ENCODE measurements around the gene DOCK7.
"Not testable (repeated sequence)": the region's sequence is repeated elsewhere in the genome, so short reads cannot be mapped to it uniquely, and the experiment has no call there.

DOCK7 gene, protein sequence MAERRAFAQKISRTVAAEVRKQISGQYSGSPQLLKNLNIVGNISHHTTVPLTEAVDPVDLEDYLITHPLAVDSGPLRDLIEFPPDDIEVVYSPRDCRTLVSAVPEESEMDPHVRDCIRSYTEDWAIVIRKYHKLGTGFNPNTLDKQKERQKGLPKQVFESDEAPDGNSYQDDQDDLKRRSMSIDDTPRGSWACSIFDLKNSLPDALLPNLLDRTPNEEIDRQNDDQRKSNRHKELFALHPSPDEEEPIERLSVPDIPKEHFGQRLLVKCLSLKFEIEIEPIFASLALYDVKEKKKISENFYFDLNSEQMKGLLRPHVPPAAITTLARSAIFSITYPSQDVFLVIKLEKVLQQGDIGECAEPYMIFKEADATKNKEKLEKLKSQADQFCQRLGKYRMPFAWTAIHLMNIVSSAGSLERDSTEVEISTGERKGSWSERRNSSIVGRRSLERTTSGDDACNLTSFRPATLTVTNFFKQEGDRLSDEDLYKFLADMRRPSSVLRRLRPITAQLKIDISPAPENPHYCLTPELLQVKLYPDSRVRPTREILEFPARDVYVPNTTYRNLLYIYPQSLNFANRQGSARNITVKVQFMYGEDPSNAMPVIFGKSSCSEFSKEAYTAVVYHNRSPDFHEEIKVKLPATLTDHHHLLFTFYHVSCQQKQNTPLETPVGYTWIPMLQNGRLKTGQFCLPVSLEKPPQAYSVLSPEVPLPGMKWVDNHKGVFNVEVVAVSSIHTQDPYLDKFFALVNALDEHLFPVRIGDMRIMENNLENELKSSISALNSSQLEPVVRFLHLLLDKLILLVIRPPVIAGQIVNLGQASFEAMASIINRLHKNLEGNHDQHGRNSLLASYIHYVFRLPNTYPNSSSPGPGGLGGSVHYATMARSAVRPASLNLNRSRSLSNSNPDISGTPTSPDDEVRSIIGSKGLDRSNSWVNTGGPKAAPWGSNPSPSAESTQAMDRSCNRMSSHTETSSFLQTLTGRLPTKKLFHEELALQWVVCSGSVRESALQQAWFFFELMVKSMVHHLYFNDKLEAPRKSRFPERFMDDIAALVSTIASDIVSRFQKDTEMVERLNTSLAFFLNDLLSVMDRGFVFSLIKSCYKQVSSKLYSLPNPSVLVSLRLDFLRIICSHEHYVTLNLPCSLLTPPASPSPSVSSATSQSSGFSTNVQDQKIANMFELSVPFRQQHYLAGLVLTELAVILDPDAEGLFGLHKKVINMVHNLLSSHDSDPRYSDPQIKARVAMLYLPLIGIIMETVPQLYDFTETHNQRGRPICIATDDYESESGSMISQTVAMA (N-terminal part only)

DNA sequence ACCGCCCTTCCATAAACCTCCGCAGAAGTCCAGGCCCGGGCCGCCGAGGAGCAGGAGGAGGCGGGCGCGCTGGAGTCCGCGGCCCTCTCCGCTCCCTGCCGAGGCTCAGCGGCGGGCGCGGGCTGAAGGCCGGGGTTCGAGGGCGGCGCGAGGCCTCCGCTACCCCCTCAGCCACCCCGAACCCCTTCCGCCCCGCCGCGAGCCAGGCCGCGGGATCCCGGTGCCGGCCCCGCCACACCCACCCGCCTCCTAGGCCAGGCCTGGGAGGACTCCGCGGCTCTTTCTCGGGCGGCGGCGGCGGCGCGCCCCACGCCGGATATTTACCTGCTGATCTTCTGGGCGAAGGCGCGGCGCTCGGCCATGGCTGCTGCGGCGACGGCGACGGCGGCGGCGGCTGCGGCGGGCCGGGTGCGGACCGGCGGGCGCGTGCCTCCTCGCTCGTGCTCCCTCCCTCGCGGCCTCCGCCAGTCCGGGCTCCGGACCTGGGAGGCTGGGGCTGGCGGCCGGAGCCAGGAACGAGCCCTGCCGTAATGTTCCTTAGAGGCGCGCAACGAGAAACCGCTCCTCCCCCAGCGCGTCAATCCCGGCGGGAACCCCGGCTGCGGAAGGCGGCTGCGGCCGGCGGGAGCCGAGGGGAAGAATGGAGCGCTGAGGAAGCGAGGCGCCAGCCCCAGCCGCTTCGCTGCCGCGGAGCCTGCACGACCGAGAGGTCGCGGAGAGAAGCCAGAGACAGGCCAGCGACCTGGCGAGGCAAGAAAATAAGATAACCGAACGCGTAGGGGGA is at the start of gene DOCK7:
DOCK7 (minus strand) TSS at position 484 of the 784 bp plus-strand sequence; CDS start at position 362, 122 bp downstream.
- DNase-seq (ENCODE audit: low read depth), result no peak

DNA sequence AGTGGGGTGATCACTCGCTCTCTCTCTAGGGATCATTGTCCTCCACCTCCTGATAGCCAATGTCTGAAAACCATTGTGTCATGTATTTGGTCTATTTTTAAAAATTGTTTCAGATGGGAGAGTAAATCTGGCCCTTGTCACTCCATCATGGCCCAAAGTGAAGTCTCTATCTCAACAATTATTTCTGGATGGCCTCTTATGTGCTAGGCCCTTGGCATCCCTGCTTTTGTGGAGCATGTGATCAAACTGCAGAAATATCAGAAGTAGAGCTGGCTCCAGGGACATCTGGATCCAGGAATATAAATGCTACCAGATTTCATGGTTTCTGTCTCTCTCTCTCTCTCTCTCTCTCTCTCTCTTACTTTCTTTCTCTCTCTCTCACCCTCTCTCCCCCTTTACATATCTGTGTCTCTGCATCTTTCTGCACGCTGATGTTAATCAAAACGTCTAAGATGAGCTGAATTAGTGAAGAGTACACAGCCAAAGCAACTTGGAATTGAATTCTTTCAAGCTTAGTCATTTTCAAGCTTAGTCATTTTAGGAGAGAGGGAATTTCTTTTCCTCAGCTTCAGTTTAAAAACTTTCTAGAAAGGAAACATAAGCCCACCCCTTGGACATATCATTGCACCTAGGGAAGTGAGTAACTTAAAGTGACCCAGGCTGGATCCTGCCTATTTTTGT is 47.4 kb upstream of the DOCK7 start:
- DNase-seq (ENCODE audit: low read depth), result no peak

DNA sequence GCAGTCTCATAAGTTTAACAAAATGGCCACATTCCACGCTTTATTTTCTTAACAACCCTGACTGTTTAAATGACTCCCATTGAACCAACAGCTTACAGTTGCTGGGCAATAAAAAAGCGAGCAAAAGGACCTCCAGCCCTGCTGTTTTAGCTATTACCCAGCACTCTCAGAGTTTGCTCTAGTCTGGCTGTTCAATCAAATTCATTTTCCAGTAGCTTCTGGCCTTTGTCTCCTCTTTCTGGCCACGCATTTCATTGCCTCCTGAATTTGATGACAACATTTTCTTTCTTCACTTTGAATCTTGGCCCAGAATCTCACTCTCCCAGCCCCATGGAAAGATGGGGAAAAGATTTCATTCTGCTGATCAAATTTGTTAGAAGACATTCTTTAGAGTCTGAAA is 44.1 kb upstream of the DOCK7 start:
- no peak for DNase-seq (ENCODE audit: low read depth)

DNA sequence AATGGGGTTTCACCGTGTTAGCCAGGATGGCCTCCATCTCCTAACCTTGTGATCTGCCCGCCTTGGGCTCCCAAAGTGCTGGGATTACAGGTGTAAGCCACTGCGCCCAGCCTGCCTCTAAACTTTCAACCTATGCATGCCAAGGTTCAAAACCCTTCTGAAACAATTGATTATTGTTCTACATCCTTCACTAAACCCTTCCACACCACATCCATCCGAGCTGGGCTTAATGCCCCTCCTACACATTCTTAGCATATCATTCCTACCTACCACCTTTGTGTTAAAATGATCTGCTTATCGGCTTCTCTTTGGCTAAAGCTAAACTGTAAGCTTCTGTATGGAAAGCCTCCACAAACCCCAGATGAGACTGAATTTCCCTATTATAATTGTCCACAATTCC is 40.8 kb upstream of the DOCK7 start:
- DNase-seq (ENCODE audit: low read depth), result no peak

DNA sequence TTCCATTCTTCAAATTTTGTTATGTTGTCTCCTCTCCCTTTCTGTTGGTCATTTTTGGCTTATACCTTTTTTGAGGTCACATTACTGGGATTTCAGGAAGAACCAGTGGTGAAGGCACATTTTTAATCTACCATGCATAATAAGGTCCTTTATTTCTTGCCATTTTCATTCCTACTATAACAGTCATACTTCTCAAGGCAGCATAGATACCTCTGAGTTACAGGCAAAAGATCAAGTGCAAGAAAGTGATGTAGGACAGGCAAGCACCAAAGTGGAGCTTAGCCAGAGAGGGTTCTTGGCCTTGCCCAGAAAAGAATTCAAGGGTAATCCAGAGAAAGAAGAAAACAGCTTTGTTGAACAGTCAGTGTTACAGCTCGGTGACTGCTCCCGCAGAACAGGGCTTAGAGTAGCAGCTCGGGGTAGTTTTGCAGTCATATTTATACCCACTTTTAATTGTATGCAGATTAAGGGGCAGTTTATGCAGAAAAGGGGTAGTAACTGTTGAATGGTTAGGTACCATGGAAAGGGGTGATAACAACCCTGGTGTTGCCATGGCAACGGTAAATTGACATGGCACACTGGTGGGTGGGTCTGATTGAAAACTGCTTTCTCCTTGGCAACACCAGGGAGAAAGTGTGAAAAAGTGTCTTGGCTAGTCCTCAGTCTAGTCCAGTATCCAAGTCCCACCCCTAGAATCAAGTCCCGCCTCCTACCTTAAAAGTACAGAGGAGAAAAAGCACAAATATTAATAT is 39.6 kb upstream of the DOCK7 start:
- DNase-seq (ENCODE audit: low read depth), result no peak

DNA sequence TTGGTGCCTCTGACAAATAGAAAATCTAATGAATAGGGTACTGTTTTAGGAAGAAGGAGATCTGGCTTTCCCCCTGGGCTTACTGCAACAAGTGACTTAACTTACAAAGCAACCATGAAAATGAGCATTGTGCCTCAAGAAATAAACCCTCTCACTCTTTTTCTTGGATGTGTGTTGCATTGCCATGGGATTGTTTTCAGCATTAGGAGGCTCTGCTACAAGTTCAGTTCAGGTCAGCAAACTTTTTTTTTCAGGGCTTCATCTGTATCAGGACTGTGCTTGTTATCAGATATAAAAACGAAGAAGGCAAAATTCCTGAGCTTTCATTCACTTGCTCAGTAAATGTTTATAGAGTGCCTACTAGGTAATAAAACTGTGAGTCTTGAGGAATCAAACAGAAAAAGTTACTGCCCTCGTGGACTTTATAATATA is 37.8 kb upstream of the DOCK7 start:
- no peak for DNase-seq (ENCODE audit: low read depth)

DNA sequence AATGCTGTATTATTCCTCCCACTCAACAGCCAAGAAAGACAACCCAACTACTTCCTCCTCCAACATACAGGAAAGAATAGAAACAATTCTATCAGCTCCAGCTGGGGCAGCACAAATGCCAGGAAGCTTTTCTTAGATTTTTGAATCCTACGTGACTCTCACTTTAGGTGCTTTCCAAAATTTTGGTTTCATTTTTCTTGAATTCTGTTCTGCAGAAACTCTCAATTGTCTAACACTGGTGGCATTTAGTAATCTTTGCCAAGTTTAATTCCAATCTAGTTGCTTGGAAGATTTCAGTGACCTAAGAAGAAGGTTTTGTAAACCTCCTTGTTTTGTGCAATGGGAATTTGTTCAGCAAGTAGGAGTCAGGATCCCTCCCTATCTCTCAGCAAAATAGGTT is 37.1 kb upstream of the DOCK7 start:
- no peak for DNase-seq (ENCODE audit: low read depth)

DNA sequence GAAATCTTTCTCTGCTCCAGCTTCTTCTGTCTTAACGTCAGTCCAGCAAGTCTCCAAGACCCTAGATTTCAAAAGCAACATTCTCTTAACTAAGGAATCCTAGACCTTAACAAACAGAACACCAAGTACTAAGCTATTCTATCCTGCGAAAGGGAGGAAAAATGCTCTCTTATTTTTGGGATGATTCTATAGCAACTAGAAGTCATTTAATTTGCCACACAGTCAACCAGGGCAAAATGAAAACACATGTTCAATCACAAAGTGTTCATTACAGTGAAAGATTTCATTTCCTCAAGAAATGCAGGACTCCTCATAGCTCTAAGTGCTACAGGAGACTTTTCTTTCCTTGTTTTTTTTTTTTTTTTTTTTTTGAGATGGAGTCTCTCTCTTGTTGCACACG is 36.2 kb upstream of the DOCK7 start:
- DNase-seq (ENCODE audit: low read depth), result no peak

DNA sequence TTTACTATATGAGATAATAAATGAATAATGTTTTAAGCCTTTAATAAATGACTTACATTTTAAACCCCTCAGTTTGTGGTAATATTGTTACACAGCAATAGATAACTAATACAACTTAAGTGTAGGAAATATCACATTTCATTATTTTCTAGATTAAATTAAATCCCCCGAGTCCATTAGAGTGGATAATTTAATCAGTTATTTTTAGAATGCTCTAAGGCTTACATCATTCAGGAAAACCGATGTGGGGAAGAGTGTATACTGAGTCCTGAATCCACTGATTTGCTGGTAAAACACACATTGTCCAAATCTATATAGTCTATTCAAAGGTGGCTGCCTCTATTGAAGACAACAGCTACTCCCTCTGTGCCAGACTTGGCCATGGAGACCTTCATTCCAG is 35.7 kb upstream of the DOCK7 start:
- DNase-seq (ENCODE audit: low read depth), result no peak

DNA sequence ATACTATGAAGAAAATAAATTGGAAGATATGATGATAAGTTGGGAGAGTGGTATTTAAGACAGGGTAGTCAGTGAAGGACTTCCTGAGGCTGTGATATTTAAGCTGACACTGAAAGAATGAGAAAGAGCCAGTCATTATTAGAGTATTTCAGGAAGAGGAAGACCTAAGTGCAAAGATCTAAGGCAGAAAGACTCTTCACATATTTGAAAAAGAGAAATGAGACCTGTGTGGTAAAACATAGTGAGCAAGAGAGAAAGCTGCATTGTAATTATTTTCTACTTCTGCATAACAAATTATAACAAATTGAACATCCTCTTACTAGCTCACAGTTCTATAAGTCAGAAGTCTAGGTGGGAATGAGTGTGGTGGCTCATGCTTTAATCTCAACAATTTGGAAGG is 34.6 kb upstream of the DOCK7 start:
- no peak for DNase-seq (ENCODE audit: low read depth)

DNA sequence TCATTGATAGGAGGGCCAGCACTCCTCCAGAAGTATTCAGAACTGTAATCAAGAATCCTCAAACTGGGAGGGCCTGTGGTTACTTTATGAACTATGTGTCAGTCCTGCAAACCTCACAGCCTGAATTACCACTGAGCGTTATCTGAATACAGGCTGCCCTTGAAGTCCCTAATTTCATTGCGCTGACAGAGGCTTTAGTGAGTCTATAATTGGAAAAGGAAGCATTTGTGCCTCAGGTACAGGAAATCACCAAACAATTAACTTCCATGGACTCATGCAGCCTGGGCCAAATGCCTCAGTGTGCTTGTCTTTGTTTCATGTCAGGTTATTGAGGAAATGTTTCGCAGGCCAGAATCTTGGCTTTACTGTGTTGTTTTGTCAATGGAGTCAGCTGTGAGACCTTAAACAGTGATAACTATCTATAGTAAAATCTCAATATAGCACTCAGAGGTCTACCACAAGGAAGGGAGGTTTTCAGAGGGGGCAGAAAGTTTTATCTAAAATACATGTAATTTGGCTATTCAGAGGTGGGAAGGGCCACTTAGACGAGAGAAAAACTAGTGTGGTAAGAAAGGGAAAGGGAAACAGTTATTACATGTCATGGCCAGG is 32.9 kb upstream of the DOCK7 start:
- no peak for DNase-seq (ENCODE audit: low read depth)

DNA sequence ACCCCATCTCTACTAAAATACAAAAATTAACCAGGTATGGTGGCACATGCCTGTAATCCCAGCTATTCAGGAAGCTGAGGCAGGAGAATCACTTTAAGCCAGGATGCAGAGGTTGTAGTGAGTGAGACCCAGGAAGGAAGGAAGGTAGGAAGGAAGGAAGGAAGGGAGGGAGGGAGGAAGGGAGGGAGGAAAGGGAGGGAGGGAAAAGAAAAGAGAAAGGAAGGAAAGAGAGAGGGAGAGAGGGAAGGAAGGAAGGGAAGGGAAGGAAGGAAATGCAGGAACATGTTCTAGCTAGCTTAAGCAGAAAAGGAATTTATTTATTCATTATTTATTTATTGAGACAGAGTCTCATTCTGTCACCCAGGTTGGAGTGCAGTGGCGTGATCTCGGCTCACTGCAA is 30.2 kb upstream of the DOCK7 start:
- DNase-seq (ENCODE audit: low read depth), result not testable (repeated sequence)

DNA sequence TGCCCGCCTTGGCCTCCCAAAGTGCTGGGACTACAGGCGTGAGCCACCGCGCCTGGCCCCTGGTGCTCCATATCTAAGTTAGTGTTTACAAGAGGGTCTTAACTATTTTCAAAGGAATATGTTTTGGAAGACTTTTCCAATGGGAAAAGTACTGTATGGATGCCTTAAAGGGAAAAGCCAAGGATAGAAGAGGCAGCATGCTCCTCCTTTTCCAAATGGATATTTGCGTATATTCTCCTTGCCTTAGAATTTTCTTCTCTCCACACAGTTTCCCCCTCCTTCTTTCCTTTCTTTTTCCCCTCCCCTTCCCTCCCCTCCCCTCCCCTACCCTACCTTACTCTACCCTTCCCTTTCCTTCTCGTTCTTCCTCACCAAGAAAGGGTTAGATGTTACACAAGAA is 29.3 kb upstream of the DOCK7 start:
- DNase-seq (ENCODE audit: low read depth), result no peak

DNA sequence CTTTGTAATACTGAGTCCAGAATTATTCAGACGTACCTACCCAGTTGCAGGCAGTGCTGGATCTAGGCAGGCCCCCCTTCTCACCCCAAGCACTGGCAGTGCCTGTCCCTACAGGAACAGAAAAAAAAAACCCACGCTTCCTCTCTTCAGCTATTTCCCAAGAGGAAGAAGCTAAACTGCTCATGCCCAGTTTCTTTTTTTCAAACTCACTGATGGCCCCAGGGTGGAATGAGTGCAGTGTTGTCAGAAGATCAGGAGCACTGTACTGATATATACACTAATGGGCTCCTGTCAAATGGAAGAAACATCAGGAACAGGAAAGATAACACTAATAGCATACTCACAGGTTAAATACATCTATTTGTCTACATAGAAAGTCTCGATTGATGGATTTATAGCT is 28.2 kb upstream of the DOCK7 start:
- no peak for DNase-seq (ENCODE audit: low read depth)

DNA sequence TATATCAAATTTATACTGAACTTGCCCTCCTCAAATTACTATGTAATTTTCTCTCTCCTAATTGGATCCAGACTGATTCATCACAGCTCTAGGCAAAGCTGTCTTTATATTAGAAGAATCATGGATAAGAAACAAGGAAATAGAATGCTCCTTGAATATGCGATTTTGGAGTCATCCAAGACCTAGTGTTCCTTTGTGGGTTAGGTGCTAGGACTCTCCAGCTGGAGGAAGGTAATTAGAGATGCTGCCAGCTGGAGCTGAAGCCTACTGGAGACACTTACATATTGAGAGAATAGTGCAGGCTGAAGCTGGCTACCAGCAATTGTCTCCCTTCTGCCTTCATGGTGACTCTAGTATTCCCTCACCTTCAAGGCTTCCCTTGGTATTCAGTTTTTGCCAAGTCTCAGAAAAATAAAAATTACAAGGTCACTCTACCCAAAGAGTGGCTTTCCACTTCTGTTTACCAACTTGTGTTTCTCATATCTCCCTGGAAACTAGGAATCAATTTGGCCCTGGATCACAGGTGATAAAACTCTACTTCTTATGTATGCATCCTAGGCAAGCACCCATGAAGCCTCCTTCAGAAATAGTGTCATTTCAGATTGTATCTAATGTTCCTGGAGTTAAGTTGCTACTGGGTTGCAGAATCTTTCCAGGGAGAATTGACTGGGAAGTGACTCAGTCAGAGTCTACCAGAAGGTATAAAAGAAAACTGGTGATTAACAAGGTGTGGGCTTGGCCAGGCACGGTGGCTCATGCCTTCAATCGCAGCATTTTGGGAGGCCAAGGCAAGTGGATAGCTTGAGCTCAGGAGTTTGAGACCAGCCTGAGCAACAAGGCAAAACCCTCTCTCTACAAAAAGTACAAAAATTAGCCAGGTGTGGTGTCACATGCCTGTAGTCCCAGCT is 24.4 kb upstream of the DOCK7 start:
- no peak for DNase-seq (ENCODE audit: low read depth)

DNA sequence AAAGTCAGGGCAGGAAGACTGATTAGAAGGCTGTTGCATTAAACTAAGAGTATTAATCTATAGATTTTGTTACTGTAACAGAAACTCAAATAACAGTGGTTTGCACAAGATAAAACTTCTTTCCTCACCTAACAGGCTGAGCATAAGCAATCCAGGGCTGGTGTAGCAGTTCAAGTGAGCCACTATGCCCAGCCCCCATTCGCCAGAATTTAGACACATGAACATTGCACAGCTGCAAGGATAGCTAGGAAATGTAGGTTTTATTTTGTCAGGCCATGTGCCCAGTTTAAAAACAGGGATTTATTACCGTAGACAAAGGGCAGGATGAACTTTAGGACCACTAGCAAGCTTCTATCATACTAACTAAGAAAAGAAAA is 19.5 kb upstream of the DOCK7 start:
- no peak for DNase-seq (ENCODE audit: low read depth)

DNA sequence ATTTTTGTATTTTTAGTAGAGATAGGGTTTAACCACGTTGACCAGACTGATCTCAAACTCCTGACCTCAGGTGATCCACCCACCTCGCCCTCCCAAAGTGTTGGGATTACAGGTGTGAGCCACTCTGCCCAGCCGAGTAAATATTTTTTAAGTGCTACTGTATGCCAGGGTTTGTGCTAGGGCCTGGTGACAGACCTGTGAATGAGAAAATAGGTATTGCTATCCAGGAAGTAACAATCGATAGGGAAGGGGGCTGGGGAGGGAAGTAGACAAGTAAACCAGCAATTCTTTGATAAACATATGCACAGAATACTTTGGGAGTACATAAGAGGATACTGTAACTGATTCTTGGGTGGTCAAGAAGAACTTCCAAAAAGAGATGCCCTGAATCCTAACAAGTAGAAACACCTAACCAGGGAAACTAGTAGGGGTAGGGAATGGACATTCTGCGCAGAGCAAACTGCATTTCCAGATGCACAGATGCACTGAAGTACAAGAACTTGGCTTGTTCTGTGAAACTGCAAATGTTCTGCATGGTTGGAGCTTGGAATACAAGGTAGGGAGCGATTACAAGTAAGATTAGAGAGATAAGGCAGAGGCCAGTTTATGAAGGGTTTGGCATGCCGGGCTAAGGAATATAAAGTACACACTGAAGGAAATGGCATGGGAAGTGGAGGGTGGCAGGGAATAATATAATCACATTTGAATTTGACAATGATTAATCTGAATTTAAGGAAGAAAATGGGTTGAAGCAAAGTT is 19.0 kb upstream of the DOCK7 start:
- no peak for DNase-seq (ENCODE audit: low read depth)

DNA sequence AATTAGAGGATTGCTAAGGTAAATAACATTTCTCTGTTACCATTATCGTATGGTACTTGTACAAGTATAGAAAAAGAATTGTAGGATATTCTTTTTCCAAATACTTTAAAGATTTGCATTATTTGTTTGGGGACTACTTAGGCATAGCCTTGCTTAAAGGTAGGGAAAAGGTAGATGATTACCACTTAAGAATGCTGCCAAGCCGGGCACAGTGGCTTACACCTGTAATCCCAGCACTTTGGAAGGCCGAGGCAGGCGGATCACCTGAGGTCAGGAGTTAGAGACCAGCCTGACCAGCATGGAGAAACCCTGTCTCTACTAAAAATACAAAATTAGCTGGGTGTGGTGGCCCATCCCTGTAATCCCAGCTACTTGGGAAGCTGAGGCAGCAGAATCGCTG is 10.0 kb upstream of the DOCK7 start:
- DNase-seq (ENCODE audit: low read depth), result not testable (repeated sequence)
